ENCODE measurements around the gene LENG9. TPM values are rescaled to one million over a fixed set of nuclear protein-coding genes. Genes with fewer than 3 reads are reported as not detected.
A peak's percentile ranks its signal among the peaks of the same experiment; 100 is the strongest.

LENG9 gene
- total and polyA plus RNA-seq, 2 experiments from 2014 or later = 7.6 TPM; not detected in 1

DNA sequence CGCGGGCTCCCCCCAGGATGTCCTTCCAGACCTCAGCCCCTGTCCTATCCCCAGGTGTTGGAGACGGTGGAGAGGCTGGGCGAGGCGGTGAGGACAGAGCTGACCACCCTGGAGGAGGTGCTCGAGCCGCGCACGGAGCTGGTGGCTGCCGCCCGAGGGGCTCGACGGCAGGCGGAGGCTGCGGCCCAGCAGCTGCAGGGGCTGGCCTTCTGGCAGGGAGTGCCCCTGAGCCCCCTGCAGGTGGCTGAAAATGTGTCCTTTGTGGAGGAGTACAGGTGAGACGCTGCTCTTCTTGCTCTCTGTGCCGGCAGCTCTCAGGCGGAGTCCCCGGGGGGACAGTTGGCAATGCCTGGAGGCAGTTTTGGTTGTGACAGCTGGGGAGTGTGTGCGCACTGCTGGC lies 41.4 kb downstream of the LENG9 start:
- no peak for DNase-seq (ENCODE audit: low read depth in 1 of 2, low spot score in 1 of 2)
- peaks cover 8% of the 10 kb centered on the region for H3K4me1 ChIP-seq (ENCODE audit: low read depth)
- no peaks in the 10 kb centered on the region for H3K36me3 ChIP-seq
- TF ChIP-seq, protein P1, sequence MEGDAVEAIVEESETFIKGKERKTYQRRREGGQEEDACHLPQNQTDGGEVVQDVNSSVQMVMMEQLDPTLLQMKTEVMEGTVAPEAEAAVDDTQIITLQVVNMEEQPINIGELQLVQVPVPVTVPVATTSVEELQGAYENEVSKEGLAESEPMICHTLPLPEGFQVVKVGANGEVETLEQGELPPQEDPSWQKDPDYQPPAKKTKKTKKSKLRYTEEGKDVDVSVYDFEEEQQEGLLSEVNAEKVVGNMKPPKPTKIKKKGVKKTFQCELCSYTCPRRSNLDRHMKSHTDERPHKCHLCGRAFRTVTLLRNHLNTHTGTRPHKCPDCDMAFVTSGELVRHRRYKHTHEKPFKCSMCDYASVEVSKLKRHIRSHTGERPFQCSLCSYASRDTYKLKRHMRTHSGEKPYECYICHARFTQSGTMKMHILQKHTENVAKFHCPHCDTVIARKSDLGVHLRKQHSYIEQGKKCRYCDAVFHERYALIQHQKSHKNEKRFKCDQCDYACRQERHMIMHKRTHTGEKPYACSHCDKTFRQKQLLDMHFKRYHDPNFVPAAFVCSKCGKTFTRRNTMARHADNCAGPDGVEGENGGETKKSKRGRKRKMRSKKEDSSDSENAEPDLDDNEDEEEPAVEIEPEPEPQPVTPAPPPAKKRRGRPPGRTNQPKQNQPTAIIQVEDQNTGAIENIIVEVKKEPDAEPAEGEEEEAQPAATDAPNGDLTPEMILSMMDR (IDR thresholded peaks at IDR 0.05; ENCODE audit: low read depth, low read length) = no peak
- no peak overlapping the region for H3K27ac ChIP-seq
- H3K27me3 ChIP-seq = peaks cover 56% of the 10 kb centered on the region
- no peaks in the 10 kb centered on the region for H3K9me3 ChIP-seq (ENCODE audit: low read depth)
- H3K4me3 ChIP-seq = no peak overlapping the region

DNA sequence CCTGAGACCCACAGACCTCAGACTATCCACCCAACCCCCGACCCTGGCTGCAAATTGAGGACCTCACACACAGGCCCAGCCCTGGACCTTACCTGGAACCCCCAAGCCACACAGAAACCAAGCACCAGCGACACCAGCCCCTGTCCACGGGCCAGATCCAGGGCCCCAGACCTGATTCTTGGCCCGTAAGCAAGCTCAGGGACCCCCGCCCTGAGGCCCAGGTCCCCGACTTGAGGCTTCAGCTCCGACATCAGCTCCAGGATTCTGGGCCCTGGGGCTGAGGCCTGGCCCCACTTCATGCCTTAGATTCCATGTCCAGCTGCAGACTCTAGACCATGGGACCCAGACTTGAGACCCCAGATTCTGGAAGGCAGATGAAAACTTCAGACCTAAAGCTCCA lies 42.1 kb downstream of the LENG9 start:
- Histone ChIP-seq H3K4me3 (no peak overlapping the region), H3K4me1 (ENCODE audit: low read depth) (peaks cover 8% of the 10 kb centered on the region), H3K27ac (no peak overlapping the region), H3K36me3 (no peaks in the 10 kb centered on the region), H3K9me3 (ENCODE audit: low read depth) (no peaks in the 10 kb centered on the region), H3K27me3 (peaks cover 62% of the 10 kb centered on the region)
- no peak for DNase-seq (ENCODE audit: low read depth in 1 of 2, low spot score in 1 of 2)
- TF ChIP-seq, protein P1 (IDR thresholded peaks at IDR 0.05; ENCODE audit: low read depth, low read length) = no peak

DNA sequence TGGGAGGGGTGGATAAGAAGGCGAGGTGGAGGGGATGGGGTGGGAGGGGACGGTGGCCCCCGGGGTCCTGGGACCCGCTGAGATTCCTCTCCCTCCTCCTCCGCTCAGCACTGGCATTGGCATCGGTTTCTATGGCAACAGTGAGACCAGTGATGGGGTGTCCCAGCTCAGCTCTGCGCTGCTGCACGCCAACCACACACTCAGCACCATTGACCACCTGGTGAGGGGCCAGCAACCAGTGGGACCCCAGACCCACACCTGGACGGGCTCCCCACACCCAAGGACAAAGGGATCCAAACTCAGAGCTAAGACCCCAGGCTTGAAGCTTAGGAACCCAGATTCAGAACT lies 42.4 kb downstream of the LENG9 start:
- H3K9me3 ChIP-seq (ENCODE audit: low read depth) = no peaks in the 10 kb centered on the region
- DNase-seq (ENCODE audit: low read depth in 1 of 2, low spot score in 1 of 2) = no peak
- TF ChIP-seq, protein P1 (IDR thresholded peaks at IDR 0.05; ENCODE audit: low read depth, low read length) = no peak
- no peak overlapping the region for H3K27ac ChIP-seq
- H3K4me3 ChIP-seq = no peak overlapping the region
- peaks cover 66% of the 10 kb centered on the region for H3K27me3 ChIP-seq
- H3K4me1 ChIP-seq (ENCODE audit: low read depth) = peaks cover 8% of the 10 kb centered on the region
- no peaks in the 10 kb centered on the region for H3K36me3 ChIP-seq

DNA sequence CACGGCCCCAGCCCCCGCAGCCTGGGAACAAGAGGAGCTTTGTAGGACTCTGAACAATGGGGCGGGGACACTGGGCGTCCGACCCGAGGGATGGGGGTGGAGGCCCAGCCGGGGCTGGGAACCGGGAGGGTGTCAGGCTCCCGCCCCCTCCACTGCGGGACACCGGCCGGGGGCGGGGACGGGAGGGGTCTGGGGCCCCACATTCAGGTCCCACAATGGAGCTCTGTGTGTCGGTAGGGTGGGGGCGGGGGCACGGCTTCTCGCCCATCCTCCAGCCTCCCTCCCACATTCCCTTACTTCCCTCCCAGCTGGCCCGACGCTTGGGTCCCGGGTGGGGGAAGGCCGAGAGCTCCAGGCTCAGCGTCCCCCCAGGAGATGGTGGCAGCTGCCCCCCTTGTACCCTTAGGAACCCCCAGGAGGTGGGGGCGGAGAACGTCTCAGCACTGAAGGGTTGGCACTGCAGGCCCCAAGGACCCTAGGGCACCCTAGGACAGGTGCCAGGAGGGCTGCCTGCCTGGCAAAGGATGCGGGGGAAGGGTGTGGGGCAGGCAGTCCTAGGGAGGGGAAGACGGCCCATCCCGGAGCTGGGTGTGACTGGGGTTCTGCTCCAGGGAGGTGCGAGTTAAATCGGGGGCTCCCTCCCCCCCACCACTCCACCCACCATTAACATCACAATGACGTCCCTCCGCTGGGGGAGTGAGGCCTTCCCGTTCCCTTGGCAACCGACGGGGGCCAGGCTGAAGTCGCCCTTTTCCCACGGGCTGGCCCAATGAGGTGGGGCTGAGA lies 43.0 kb downstream of the LENG9 start:
- TF ChIP-seq, protein P1 (IDR thresholded peaks at IDR 0.05; ENCODE audit: low read depth, low read length) = no peak
- Histone ChIP-seq H3K4me1 (ENCODE audit: low read depth) (peaks cover 13% of the 10 kb centered on the region), H3K4me3 (no peak overlapping the region), H3K36me3 (no peaks in the 10 kb centered on the region), H3K9me3 (ENCODE audit: low read depth) (no peaks in the 10 kb centered on the region), H3K27ac (no peak overlapping the region), H3K27me3 (peaks cover 67% of the 10 kb centered on the region)
- DNase-seq (ENCODE audit: low read depth in 1 of 2, low spot score in 1 of 2) = peak in 1 of 2 donors; percentile 89

DNA sequence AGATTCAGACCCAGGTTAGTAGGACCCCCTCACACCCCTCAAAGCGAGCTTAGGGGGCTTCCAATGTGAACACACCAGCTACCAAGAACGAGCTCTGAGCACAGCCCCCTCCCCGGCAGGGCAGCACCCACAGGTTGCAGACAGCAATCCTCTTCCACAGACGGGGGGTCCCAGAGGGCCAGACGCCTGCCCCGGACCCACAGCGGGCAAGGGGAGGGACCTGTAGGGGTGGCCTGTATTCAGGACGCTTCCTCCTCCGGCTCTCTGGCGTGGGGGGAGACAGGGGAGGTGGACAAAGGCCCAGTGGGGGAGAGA lies 43.6 kb downstream of the LENG9 start:
- Histone ChIP-seq H3K27ac (no peak overlapping the region), H3K4me1 (ENCODE audit: low read depth) (peaks cover 15% of the 10 kb centered on the region), H3K36me3 (no peaks in the 10 kb centered on the region), H3K4me3 (no peak overlapping the region), H3K9me3 (ENCODE audit: low read depth) (no peaks in the 10 kb centered on the region), H3K27me3 (peaks cover 72% of the 10 kb centered on the region)
- TF ChIP-seq, protein P1 (IDR thresholded peaks at IDR 0.05; ENCODE audit: low read depth, low read length) = no peak
- DNase-seq (ENCODE audit: low read depth in 1 of 2, low spot score in 1 of 2) = no peak
